ENCODE results near the gene CCT6A. TPM values are rescaled to one million over a fixed set of nuclear protein-coding genes. Genes with fewer than 3 reads are reported as not detected.

CCT6A gene
- total and polyA plus RNA-seq, 2 of the 4 experiments (the other 2 are of a cell fraction): 135 to 265 TPM

DNA sequence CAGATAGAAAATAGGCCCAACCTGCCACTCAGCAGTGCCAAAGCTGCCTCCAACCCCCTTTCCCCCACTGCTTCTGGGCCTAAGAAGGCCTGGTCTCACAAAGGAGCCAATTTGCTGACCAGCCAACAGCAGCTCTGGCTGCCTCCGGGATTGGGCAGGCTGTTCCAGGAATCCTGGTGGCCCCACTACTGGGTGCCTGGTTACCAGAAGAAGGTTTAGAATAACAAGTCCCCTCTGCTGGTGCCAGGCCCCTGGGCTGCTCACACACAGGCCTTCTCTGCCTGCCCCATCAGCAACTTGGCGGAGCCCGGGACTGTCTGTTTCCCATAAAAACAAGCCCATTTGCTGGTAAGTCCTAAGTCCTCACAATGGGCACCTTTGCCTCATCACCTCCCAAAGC lies 40.0 kb downstream of the CCT6A start:
- H2BK20ac ChIP-seq (ENCODE audit: low read depth, low read length): no peak overlapping the region
- H3K4me1 ChIP-seq (ENCODE audit: control insufficient read depth, insufficient read depth, low read length): peaks cover 7% of the 10 kb centered on the region
- intact Hi-C loops (cut with micrococcal nuclease): no loop called here
- POLR2A ChIA-PET (ENCODE audit: unreplicated experiment): no interaction called here
- H2BK5ac ChIP-seq (ENCODE audit: low read depth, low read length, poor library complexity, severe bottlenecking): no peak overlapping the region
- H4K8ac ChIP-seq (ENCODE audit: low read depth in 2 of 2, low read length in 2 of 2): no peak overlapping the region
- H3K56ac ChIP-seq (ENCODE audit: extremely low read depth, insufficient read depth, low read length): no peak overlapping the region
- no peak overlapping the region for H3K14ac ChIP-seq (replicated peaks; ENCODE audit: low read depth, low read length)
- H3K36me3 ChIP-seq (ENCODE audit: control insufficient read depth, insufficient read depth, low read length): peaks cover 10% of the 10 kb centered on the region; the same call in 1 of the 2 replicates
- H4K5ac ChIP-seq (ENCODE audit: low read depth, low read length): no peak overlapping the region
- no peak overlapping the region for H2BK120ac ChIP-seq (ENCODE audit: low read depth, low read length)
- TF ChIP-seq MXI1 (IDR thresholded peaks at IDR 0.05; ENCODE audit: borderline replicate concordance, low read depth, low read length) (no peak), BHLHE40 (IDR thresholded peaks at IDR 0.05; ENCODE audit: low read depth, low read length) (no peak), POLR2A (IDR thresholded peaks at IDR 0.05; ENCODE audit: low read depth, low read length) (no peak), RCOR1 (IDR thresholded peaks at IDR 0.05; ENCODE audit: insufficient replicate concordance, low read length) (no peak), RFX5 (IDR thresholded peaks at IDR 0.05; ENCODE audit: low read depth, low read length) (no peak), FOS (IDR thresholded peaks at IDR 0.05; ENCODE audit: low read depth, low read length) (no peak), MAFK (IDR thresholded peaks at IDR 0.05; ENCODE audit: low read depth, low read length) (no peak), CHD1 (IDR thresholded peaks at IDR 0.05; ENCODE audit: low read depth, low read length) (no peak), NFE2L2 (IDR thresholded peaks at IDR 0.05; ENCODE audit: low read depth, low read length) (no peak), MAZ (IDR thresholded peaks at IDR 0.05; ENCODE audit: borderline replicate concordance, low read depth, low read length) (no peak), RAD21 (IDR thresholded peaks at IDR 0.05; ENCODE audit: low read length) (no peak), SMC3 (IDR thresholded peaks at IDR 0.05; ENCODE audit: low read depth, low read length) (no peak), CEBPB (IDR thresholded peaks at IDR 0.05; ENCODE audit: low read depth, low read length) (no peak)
- TF ChIP-seq, protein P1, sequence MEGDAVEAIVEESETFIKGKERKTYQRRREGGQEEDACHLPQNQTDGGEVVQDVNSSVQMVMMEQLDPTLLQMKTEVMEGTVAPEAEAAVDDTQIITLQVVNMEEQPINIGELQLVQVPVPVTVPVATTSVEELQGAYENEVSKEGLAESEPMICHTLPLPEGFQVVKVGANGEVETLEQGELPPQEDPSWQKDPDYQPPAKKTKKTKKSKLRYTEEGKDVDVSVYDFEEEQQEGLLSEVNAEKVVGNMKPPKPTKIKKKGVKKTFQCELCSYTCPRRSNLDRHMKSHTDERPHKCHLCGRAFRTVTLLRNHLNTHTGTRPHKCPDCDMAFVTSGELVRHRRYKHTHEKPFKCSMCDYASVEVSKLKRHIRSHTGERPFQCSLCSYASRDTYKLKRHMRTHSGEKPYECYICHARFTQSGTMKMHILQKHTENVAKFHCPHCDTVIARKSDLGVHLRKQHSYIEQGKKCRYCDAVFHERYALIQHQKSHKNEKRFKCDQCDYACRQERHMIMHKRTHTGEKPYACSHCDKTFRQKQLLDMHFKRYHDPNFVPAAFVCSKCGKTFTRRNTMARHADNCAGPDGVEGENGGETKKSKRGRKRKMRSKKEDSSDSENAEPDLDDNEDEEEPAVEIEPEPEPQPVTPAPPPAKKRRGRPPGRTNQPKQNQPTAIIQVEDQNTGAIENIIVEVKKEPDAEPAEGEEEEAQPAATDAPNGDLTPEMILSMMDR (conservative IDR thresholded peaks at IDR 0.05; ENCODE audit: low read depth, low read length): no peak
- TF ChIP-seq, protein P2, sequence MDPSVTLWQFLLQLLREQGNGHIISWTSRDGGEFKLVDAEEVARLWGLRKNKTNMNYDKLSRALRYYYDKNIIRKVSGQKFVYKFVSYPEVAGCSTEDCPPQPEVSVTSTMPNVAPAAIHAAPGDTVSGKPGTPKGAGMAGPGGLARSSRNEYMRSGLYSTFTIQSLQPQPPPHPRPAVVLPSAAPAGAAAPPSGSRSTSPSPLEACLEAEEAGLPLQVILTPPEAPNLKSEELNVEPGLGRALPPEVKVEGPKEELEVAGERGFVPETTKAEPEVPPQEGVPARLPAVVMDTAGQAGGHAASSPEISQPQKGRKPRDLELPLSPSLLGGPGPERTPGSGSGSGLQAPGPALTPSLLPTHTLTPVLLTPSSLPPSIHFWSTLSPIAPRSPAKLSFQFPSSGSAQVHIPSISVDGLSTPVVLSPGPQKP (IDR thresholded peaks at IDR 0.05; ENCODE audit: borderline replicate concordance, low read depth, low read length): no peak
- TF ChIP-seq, protein P3, sequence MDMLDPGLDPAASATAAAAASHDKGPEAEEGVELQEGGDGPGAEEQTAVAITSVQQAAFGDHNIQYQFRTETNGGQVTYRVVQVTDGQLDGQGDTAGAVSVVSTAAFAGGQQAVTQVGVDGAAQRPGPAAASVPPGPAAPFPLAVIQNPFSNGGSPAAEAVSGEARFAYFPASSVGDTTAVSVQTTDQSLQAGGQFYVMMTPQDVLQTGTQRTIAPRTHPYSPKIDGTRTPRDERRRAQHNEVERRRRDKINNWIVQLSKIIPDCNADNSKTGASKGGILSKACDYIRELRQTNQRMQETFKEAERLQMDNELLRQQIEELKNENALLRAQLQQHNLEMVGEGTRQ (IDR thresholded peaks at IDR 0.05; ENCODE audit: low read depth, low read length): no peak
- DNase-seq: no peak
- H2AFZ ChIP-seq (replicated peaks; ENCODE audit: low read length, poor library complexity): no peak overlapping the region
- H3K9me1 ChIP-seq (ENCODE audit: insufficient read depth, low read length): no peaks in the 10 kb centered on the region; the same call in 1 of the 2 replicates
- H3K27ac ChIP-seq (ENCODE audit: insufficient read depth, low read length): no peak overlapping the region
- H3K4me2 ChIP-seq (ENCODE audit: low read depth, low read length): no peak overlapping the region
- no peak overlapping the region for H3K4ac ChIP-seq (ENCODE audit: low read depth, low read length)
- 40% methylated on average over 1 of the region's 3 CpGs; no CpG with 5 or more reads in 1 of the 2 experiments for WGBS, 2 experiments (ENCODE audit: extremely low coverage in 2 of 2, insufficient read length in 1 of 2)
- H3K4me3 ChIP-seq (ENCODE audit: insufficient read depth, low read depth, low read length): no peak overlapping the region
- in situ Hi-C loops (cut with MboI; ENCODE audit: low sequenced_read_pairs): loop anchor here (25.0 kb wide), 2 partner anchors 804 to 1329 kb away; partner anchors contain the start of gene SEC61G
- BruUV-seq (replicated peaks): no TSS peak
- no peak overlapping the region for H3K23ac ChIP-seq (ENCODE audit: low read depth, low read length)
- dilution Hi-C loops (cut with HindIII; ENCODE audit: low sequenced_read_pairs, unreplicated experiment): no loop called here
- H3K79me1 ChIP-seq (ENCODE audit: low read depth in 1 of 2, low read length in 2 of 2): no peaks in the 10 kb centered on the region
- no peaks in the 10 kb centered on the region for H3K27me3 ChIP-seq (ENCODE audit: control insufficient read depth, insufficient read depth, low read length)
- H4K91ac ChIP-seq (ENCODE audit: insufficient read depth, low read depth, low read length): no peak overlapping the region
- no peak overlapping the region for H3K18ac ChIP-seq (ENCODE audit: low read depth, low read length)
- no peak overlapping the region for H2AK5ac ChIP-seq (ENCODE audit: low read depth, low read length)
- peaks cover 7% of the 10 kb centered on the region; the same call in 1 of the 2 replicates for H4K20me1 ChIP-seq (ENCODE audit: insufficient read depth, low read length)
- H3K9me3 ChIP-seq (ENCODE audit: control insufficient read depth, insufficient read depth, low read length): no peaks in the 10 kb centered on the region
- no peak for ATAC-seq (ENCODE audit: low read depth)
- H2BK15ac ChIP-seq (ENCODE audit: low read depth, low read length): no peak overlapping the region
- H3K9ac ChIP-seq (ENCODE audit: low read depth, low read length): no peak overlapping the region
- H2AK9ac ChIP-seq (replicated peaks; ENCODE audit: low read depth, low read length, poor library complexity): no peak overlapping the region
- CTCF ChIA-PET: interaction anchor here (2.1 kb wide), 1 partner anchor 13 kb away, joined by 6 read pairs; no protein-coding TSS in a partner anchor
